ENCODE results near the gene NEK6.
"Not testable (repeated sequence)": the region's sequence is repeated elsewhere in the genome, so short reads cannot be mapped to it uniquely, and the experiment has no call there.

The NEK6 gene

DNA sequence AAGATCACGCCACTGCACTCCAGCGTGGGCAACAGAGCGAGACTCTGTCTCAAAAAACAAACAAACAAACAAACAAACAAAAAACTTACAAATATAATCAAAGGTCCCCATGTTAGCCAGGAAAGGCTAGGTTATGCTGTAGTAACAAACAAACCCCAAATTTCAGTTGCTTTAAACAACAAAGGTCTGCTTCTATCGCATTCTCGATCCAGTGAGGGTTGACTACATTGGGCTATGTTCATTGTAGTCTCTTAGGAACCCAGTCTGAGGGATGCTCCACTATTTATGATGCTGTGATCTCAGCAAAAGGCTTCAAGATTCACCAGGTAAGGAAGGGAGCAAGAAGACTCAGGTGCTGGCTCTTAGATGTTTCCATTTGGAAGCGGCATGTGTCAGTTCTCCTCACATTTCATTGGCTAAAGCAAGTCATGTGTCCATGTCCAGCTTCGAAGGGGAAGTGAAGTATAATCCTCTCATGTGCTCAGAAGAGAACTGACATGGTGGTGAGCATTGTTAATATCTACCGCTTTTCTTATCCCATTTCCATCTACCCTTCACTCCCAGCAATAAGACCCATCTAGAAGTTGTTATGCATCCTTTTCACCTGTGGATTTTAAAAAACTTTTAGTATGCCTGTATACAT lies 26.5 kb upstream of the NEK6 start:
- no peak for DNase-seq

DNA sequence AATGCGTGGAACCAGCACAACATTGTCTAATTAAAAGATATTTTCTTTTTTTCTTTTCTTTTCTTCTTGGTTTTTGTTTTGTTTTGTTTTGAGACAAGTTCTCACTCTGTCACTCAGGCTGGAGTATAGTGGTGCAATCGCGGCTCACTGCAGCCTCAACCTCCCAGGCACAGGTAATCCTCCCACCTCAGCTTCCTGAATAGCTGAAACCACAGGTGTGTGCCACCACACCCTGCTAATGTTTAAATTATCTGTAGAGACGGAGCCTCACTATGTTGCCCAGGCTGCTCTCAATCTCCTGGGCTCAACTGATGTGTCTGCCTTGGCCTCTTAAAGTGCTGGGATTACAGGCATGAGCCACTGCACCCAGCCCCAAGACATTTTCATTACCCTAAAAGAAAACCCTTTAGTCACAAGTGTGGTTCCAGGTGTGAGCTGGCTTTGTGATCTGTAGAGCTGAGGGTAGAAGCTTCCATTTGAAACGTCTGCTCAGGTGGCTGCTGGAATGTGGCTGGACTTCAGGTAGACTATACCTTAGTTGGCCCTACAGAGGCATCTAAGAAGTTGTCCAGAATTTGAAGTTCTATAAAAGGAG lies 19.1 kb upstream of the NEK6 start:
- DNase-seq, result no peak

- no peak for DNase-seq
Measured at GRCh38 chr9:124239249-124240073, 18.3 kb upstream of the NEK6 start.

DNA sequence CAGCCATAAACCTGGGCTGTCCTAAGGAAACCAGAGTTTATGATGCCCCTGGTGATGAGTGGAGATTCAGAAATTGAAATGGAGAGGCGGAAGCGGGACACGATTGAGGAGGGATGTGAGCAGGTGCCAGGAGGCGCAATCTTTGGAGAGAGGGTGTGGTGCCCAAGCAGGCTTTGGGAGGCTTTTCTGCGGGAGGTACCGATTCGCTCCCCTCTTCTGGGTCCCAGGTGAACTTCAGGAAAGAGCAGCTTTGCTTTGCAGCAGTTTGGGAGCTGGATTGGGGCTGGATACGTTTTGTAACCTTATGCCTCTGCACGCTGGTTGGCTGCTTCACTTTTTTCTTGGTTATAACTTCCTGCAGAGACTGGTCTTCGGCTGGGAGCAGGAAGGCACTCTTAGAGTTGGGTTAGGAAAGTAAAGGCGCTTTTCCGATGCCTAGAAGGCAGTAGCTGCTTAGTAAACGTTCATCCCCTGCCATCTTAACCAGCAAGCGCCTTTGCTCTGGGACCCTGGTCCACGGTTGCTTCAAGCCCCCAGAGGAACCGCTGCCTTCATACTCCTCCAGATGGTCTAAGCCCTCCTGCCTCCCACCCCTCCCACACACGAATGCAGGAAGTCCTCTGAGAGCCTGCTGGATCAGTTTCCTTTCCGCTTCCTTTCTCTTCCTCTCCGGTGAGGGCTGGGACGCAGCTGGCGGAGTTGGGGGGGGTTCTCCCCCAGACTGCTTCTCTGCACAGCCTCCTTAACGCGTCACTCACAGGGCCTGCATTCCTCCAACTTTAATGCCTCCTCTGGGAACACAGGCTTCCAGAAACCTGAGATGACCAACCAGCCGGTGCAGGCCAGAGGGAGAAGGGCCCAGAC lies 15.2 kb upstream of the NEK6 start:
- DNase-seq, result no peak

DNA sequence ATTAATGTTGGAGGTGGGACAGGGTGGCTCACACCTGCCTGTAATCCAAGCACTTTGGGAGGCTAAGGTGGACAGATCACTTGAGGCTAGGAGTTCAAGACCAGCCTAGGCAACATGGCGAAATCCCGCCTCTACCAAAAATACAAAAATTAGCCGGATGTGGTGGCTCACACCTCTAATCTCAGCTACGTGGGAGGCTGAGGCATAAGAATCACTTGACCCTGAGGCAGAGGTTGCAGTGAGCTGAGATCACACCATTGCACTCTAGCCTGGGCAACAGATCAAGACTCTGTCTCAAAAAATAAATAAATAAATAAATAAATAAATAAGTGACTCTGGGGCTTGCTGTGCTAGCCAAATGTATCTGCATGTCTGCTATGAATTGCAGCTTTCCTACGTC lies 10.4 kb upstream of the NEK6 start:
- DNase-seq, result not testable (repeated sequence)

DNA sequence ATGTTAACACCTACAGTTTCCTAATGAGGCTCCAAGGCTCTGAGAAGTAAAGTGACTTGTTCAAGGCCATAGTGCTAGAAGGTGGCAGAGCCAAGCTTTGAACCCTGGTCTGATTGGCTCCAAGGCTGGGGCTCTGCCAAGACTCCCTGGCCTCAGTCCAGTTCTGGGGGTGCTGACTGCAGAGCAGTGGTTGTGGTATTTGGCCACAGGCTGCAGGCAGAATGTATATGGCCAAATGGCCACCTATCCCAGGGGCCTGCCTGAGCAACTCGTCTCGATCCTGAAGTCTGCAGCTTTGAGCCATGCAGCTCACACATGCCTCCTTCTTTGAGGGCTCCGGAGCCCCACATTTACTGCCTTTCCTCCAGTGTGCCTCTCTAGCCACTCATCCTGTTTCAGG lies 9.7 kb upstream of the NEK6 start:
- no peak for DNase-seq

- DNase-seq, result no peak
Measured at GRCh38 chr9:124248960-124249359, 8.8 kb upstream of the NEK6 start.

- no peak for DNase-seq
Measured at GRCh38 chr9:124251204-124251603, 6.5 kb upstream of the NEK6 start.

DNA sequence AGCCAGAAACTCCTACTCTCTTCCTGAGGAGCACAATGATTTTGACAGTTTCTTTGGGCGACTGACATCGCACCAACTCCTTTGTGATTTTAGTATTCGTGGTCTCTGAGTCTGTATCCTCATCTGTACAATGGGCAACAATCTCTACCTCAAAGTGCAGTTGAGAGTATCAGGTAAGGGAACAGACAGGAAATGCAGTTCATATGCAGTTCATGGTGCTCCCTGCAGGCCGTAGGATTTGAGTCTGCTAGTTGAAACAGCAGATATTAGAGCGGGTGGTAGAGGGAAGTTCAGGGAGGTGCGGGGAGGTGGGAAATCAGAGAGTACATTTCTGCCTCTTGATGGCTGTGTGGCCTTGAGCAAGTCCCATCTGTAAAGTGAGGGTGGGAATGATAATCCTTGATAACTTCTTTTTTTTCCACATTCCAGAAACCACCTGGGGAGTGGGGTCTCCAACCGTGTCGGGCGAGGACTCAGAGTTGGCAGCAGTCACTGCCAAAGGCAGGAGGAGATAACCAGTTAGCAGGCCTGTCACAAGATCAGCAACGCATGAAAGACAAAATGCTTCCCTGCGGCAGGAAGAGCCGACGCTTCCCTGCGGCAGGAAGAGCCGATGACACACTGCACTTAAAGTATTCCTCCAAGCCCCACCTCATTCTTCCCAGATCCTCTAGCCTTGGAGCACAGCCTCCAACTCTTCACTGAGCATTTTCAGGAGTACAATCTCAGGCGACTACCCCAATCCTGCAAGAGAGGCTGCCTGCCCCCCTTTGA lies 6.0 kb upstream of the NEK6 start:
- no peak for DNase-seq

DNA sequence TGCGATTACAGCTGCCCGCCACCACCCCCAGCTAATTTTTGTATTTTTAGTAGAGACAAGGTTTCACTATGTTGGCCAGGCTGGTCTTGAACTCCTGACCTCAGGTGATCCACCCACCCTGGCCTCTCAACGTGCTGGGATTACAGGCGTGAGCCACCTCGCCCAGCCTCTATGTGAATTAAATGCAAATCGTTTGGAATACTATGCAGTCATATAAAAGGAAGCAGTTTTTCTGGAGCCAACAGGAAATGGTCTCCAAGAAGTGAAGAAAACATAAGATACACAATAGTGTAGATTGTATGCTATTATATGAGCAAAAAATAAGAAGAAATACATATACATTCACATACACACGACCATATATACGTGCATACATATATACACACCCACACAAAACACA lies 4.9 kb upstream of the NEK6 start:
- DNase-seq, result not testable (repeated sequence)

DNA sequence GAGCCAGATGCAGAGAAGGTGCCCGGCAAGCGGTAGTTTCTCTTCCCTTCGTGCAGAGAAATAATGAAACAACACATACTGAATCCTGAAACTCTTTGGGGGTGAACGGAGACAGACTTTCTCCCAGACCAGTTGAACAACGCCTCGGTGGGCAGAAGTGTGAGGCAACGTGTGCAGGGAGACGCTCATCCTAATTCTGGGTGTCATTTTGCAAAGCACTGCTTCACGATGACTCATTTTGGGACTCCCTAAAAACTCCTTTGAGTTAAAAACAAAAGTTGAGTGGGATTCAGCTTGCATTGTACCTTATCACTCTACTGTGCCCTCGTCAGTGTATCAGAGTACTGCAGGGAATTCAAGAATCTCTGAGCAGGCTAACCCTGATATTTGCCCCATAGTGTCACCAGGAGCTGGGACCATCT lies 3.5 kb upstream of the NEK6 start:
- no peak for DNase-seq

- DNase-seq, result no peak
Measured at GRCh38 chr9:124255222-124255621, 2.5 kb upstream of the NEK6 start.

GRCh38 chr9:124256517-124257069 lies 1.2 kb upstream of the NEK6 start:
- peak; percentile 87 for DNase-seq

- DNase-seq, result no peak
Measured at GRCh38 chr9:124257070-124257843, 492 bp upstream of the NEK6 start.

- no peak for DNase-seq
Measured at GRCh38 chr9:124258607-124259157, 933 bp downstream of the NEK6 start.

- DNase-seq, result no peak
Measured at GRCh38 chr9:124259158-124259808, 1.5 kb downstream of the NEK6 start.

DNA sequence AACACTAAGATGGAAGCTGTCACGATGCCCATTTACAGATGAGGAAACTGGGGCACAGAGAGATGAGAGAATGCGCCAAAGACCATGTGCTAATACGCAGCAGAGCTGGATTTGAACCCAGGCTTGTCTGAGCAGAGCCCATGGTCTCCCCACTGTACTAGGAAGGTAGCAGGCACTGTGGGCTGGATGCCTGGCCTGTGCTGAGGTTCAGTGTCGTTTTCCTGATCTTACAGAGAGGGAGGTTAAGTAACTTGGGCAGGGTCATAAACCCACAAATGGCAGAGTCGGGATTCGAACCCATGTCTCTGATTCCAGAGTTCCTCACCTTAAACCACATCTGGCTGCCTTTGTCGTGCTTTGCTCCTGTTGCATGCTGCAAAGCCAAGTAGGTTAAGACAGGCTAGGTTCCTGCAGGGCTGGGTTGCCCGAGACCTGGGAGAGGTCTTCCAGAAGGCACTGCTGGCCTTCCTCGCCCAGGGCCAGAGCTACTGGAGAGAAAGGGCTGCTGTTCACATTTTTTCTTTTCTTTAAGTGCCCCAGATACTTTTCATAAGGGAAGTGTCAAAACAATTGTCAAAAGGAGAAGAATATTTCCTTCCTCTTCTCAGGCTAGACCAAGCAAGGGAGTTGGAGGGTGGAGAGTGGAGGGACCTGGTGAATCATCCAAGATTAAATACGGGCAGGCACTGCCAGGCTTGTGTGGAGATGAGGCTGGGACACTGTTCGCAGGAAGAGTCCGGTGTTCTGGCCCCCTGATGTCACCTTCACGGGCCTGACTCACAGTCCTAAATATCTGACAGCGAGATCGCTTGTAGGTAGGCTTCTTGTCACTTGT lies 3.2 kb downstream of the NEK6 start:
- no peak for DNase-seq

DNA sequence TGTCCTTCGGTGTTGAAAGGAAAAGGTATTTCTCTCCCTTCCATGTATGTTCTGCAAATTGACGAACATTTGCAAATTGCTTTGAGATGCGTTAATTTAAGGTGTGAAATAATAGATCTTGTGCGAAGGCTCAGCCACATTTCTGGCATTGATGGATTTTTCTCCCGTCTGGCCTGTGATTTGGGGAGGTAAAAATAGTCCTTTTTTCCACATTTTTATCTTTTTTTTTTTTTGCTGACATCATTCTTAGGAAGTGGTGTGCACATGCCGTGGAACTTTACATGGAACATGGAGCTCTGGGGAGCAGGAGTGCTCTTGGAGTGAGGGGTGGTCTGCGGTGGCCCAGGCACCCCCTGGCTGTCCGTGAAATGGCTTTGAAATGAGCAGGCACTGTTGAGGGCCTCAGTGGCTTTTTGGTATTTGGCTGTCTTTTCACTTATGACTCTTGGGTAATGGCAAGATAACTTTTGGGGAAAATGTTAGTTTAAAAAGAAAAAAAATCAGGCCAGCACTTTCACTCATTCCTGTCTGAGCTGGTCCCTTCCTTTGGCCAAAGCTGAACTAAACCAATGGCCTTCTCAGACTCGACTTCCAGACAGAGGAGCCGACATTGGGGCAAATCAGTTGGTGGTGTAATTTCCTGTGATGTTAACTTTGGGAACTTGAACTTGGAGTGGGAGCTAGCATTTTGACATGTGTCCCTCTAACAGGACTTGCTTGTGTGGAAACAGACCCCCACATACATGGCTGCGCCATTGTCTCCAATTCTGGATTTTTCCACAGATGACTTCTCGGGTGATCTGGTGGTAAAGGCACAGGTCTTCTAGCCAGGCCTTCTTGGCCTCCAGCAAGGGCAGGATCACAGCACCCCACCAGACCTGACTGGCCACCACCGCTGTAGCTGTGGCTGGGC lies 4.2 kb downstream of the NEK6 start:
- DNase-seq, result no peak

Data from DMS79 treated with DMSO at 0.1 percent for 48 hours (cell line).